Keratinocyte (primary cell): Measurements from ENCODE around the gene BEX3. TPM values are rescaled to one million over a fixed set of nuclear protein-coding genes. Genes with fewer than 3 reads are reported as not detected.
A peak's percentile ranks its signal among the peaks of the same experiment; 100 is the strongest.

Source experiments
- DNase-seq: peaks from one replicate; pipeline ENCODE4 v3.0.0-alpha.2; 2011; ENCODE audit warnings: low read depth, missing footprints, low spot score
- FAIRE-seq: peaks from 2 replicates; lab custom pipeline; 2011; peaks lifted over from hg19 to GRCh38; lab: Jason Lieb, UNC
- H2AFZ ChIP-seq: 2 replicates; pipeline ENCODE4 v1.6.0; 2012; ENCODE audit warnings: low read length, control low read depth, inconsistent platforms; ENCODE audit not compliant: control insufficient read depth
- H3K27ac ChIP-seq: 2 replicates; pipeline ENCODE4 v1.5.1; 2011; ENCODE audit warnings: low read length; ENCODE audit not compliant: control insufficient read depth, insufficient read depth
- H3K27me3 ChIP-seq: 3 replicates; pipeline ENCODE4 v1.6.0; 2011; ENCODE audit warnings: low read length; ENCODE audit not compliant: control insufficient read depth, insufficient read depth; ENCODE audit errors: extremely low read depth
- H3K36me3 ChIP-seq, 2 experiments: 2 replicates in 1 of 2; 3 replicates in 1 of 2; pipeline ENCODE4 v1.5.1; 2011; ENCODE audit warnings: low read length in 2 of 2, mild to moderate bottlenecking in 1 of 2; ENCODE audit not compliant: control insufficient read depth in 2 of 2, insufficient read depth in 2 of 2; ENCODE audit errors: extremely low read depth in 1 of 2
- H3K4me1 ChIP-seq: 3 replicates; pipeline ENCODE4 v1.5.1; 2011; ENCODE audit warnings: low read length; ENCODE audit not compliant: control insufficient read depth, insufficient read depth; ENCODE audit errors: extremely low read depth
- H3K4me2 ChIP-seq: 3 replicates; pipeline ENCODE4 v1.6.0; 2011; ENCODE audit warnings: low read depth, low read length; ENCODE audit not compliant: control insufficient read depth, insufficient read depth; ENCODE audit errors: extremely low read depth
- H3K4me3 ChIP-seq, 3 experiments: fragments of 200-600 bp in 1 of 3; sonication (generic) in 1 of 3; 2 replicates in 2 of 3; 3 replicates in 1 of 3; pipeline ENCODE4 v1.5.1; 2011 to 2016; ENCODE audit warnings: low read length in 3 of 3, mild to moderate bottlenecking in 3 of 3, control low read depth in 2 of 3, inconsistent platforms in 1 of 3, low read depth in 1 of 3, mixed read lengths in 1 of 3, mixed run types in 1 of 3, moderate library complexity in 1 of 3; ENCODE audit not compliant: control insufficient read depth in 2 of 3, insufficient read depth in 2 of 3; ENCODE audit errors: extremely low read depth in 1 of 3
- H3K79me2 ChIP-seq: 2 replicates; pipeline ENCODE4 v1.6.0; 2012; ENCODE audit warnings: low read length; ENCODE audit not compliant: control insufficient read depth, insufficient read depth
- H3K9ac ChIP-seq: 3 replicates; pipeline ENCODE4 v1.6.0; 2011; ENCODE audit warnings: low read length; ENCODE audit not compliant: control insufficient read depth, insufficient read depth; ENCODE audit errors: extremely low read depth
- H3K9me1 ChIP-seq: 3 replicates; pipeline ENCODE4 v1.6.0; 2011; ENCODE audit warnings: low read length; ENCODE audit not compliant: control insufficient read depth, insufficient read depth; ENCODE audit errors: extremely low read depth
- H3K9me3 ChIP-seq: 2 replicates; pipeline ENCODE4 v1.5.1; 2012; ENCODE audit warnings: low read depth, low read length; ENCODE audit not compliant: control insufficient read depth
- H4K20me1 ChIP-seq: 3 replicates; pipeline ENCODE4 v1.6.0; 2011; ENCODE audit warnings: low read length; ENCODE audit not compliant: control insufficient read depth, insufficient read depth; ENCODE audit errors: extremely low read depth
- EZH2 ChIP-seq: IDR thresholded peaks from one replicate; pipeline ENCODE4 v1.6.1; 2012; ENCODE audit warnings: inconsistent platforms, mild to moderate bottlenecking, low read length, moderate library complexity
- dilution Hi-C: fragments of 300-500 bp; cut with MboI; formaldehyde crosslinking; loops from one replicate; pipeline ENCODE4 v1.7.0; 2020; ENCODE audit warnings: low sequenced_read_pairs; ENCODE audit not compliant: extremely low pct_ligation_motif_present
- polyA plus RNA-seq, 5 experiments: library from polyadenylated mRNA; depleted of rRNA in 3 of 5; stranded (reverse) in 3 of 5; stranded (forward) in 1 of 5; unstranded in 1 of 5; fragments of >200 nt; gene quantifications; 1 replicate in 1 of 5; 2 replicates in 3 of 5; 3 replicates in 1 of 5; pipeline versions ENCODE4 v1.2.1 to v1.2.3, GENCODE V29; 2011 to 2012; ENCODE audit warnings: missing spikeins in 2 of 5, low read depth in 1 of 5, low replicate concordance in 1 of 5
- TF ChIP-seq, protein P1 (sequence below), 3 experiments: IDR thresholded peaks in 1 of 3; conservative IDR thresholded peaks in 1 of 3; optimal IDR thresholded peaks in 1 of 3; 2 replicates in 2 of 3; 3 replicates in 1 of 3; pipeline versions ENCODE3 to v1.5.1; 2011; ENCODE audit warnings: low read length in 3 of 3, mild to moderate bottlenecking in 3 of 3, moderate library complexity in 2 of 3, control low read depth in 1 of 3, inconsistent platforms in 1 of 3; ENCODE audit not compliant: insufficient read depth in 2 of 3; ENCODE audit errors: extremely low read depth in 1 of 3

The BEX3 gene
- polyA plus RNA-seq, 1 donor (not counting 4 experiments of a cell fraction or from before 2014, with no cell fraction given) = 264 TPM

DNA sequence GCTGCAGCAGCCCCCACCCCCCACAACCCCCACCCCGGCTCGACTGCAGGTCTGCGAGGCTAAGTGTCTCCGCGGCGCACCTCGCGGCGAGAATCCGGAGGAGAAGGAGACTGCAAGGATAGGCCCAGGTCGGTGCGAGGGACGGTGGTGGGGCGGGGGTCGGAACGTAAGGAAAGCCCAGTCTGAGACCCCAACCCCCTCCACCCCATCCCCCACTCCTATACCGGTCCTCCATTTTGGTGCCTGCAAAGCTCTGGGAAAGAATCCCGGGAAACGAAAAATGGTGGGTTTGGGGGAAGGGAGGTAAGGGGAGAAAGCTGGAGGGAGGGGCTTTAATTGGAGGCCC, 614 bp downstream of the BEX3 start:
- dilution Hi-C loops = no loop called here
- Histone ChIP-seq H3K9me1 (no peaks in the 10 kb centered on the region), H3K79me2 (no peaks in the 10 kb centered on the region), H3K36me3 (no peaks in the 10 kb centered on the region), H3K9me3 (no peaks in the 10 kb centered on the region), H4K20me1 (no peaks in the 10 kb centered on the region), H2AFZ (peak overlapping the region; percentile 2), H3K27ac (peak overlapping the region; percentile 52), H3K4me2 (peak overlapping the region; percentile 45), H3K4me1 (peaks cover 4% of the 10 kb centered on the region), H3K4me3 (peak overlapping the region; percentile 46 to 65 (median 46)), H3K27me3 (no peaks in the 10 kb centered on the region), H3K9ac (peak overlapping the region; percentile 77)
- FAIRE-seq (no peak), DNase-seq (no peak)
- no peak for TF ChIP-seq EZH2
- TF ChIP-seq, protein P1, sequence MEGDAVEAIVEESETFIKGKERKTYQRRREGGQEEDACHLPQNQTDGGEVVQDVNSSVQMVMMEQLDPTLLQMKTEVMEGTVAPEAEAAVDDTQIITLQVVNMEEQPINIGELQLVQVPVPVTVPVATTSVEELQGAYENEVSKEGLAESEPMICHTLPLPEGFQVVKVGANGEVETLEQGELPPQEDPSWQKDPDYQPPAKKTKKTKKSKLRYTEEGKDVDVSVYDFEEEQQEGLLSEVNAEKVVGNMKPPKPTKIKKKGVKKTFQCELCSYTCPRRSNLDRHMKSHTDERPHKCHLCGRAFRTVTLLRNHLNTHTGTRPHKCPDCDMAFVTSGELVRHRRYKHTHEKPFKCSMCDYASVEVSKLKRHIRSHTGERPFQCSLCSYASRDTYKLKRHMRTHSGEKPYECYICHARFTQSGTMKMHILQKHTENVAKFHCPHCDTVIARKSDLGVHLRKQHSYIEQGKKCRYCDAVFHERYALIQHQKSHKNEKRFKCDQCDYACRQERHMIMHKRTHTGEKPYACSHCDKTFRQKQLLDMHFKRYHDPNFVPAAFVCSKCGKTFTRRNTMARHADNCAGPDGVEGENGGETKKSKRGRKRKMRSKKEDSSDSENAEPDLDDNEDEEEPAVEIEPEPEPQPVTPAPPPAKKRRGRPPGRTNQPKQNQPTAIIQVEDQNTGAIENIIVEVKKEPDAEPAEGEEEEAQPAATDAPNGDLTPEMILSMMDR (optimal IDR thresholded peaks at IDR 0.05 in 1 of 3, IDR thresholded peaks at IDR 0.05 in 1 of 3, conservative IDR thresholded peaks at IDR 0.05 in 1 of 3; ENCODE audit: extremely low read depth in 1 of 3, insufficient read depth in 2 of 3, low read length in 3 of 3) = no peak

DNA sequence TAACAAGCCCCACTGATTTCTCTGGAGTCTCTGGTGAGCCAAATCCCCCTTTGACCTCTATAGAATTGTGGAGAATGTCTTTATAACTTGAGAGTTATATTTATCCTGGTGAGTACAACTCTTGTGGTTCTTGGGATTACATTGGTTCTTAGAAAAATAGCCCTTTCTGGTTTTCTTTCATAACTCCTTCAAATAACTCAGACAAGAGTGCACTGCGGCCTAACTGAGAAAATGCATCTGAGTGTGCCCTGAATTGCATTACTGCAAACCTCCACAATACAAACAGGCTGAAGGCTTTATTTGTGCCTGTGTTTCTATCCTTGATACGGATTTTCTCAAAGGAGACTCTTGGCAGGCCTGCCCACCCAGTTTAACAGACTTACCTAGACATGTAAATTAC, 2.7 kb downstream of the BEX3 start:
- Histone ChIP-seq H3K9me1 (no peaks in the 10 kb centered on the region), H3K36me3 (no peaks in the 10 kb centered on the region), H3K4me2 (no peak overlapping the region), H3K4me3 (no peak overlapping the region), H2AFZ (no peak overlapping the region), H3K27ac (no peak overlapping the region), H3K27me3 (no peaks in the 10 kb centered on the region), H3K9me3 (no peaks in the 10 kb centered on the region), H4K20me1 (no peaks in the 10 kb centered on the region), H3K79me2 (no peaks in the 10 kb centered on the region), H3K9ac (no peak overlapping the region), H3K4me1 (no peaks in the 10 kb centered on the region)
- DNase-seq (no peak), FAIRE-seq (no peak)
- no peak for TF ChIP-seq EZH2
- TF ChIP-seq, protein P1 (optimal IDR thresholded peaks at IDR 0.05 in 1 of 3, IDR thresholded peaks at IDR 0.05 in 1 of 3, conservative IDR thresholded peaks at IDR 0.05 in 1 of 3; ENCODE audit: extremely low read depth in 1 of 3, insufficient read depth in 2 of 3, low read length in 3 of 3) = no peak
- dilution Hi-C loops = no loop called here
